Measurements from ENCODE around the gene TRIM71.
"Not testable (repeated sequence)": the region's sequence is repeated elsewhere in the genome, so short reads cannot be mapped to it uniquely, and the experiment has no call there.

TRIM71 gene

DNA sequence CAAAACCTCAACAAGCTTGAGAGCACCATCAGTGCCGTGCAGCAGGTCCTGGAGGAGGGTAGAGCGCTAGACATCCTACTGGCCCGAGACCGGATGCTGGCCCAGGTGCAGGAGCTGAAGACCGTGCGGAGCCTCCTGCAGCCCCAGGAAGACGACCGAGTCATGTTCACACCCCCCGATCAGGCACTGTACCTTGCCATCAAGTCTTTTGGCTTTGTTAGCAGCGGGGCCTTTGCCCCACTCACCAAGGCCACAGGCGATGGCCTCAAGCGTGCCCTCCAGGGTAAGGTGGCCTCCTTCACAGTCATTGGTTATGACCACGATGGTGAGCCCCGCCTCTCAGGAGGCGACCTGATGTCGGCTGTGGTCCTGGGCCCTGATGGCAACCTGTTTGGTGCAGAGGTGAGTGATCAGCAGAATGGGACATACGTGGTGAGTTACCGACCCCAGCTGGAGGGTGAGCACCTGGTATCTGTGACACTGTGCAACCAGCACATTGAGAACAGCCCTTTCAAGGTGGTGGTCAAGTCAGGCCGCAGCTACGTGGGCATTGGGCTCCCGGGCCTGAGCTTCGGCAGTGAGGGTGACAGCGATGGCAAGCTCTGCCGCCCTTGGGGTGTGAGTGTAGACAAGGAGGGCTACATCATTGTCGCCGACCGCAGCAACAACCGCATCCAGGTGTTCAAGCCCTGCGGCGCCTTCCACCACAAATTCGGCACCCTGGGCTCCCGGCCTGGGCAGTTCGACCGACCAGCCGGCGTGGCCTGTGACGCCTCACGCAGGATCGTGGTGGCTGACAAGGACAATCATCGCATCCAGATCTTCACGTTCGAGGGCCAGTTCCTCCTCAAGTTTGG, 72.9 kb downstream of the TRIM71 start:
- peaks cover 10% of the 10 kb centered on the region for H3K4me1 ChIP-seq (ENCODE audit: control insufficient read depth, insufficient read depth, low read length)
- no peaks in the 10 kb centered on the region for H3K9me3 ChIP-seq (ENCODE audit: control insufficient read depth, low read length)
- H3K9ac ChIP-seq (ENCODE audit: low read length): no peak overlapping the region
- H3K36me3 ChIP-seq (ENCODE audit: control insufficient read depth, insufficient read depth, low read length): no peaks in the 10 kb centered on the region
- H3K27me3 ChIP-seq (ENCODE audit: control insufficient read depth, insufficient read depth, low read length): no peaks in the 10 kb centered on the region
- no peak overlapping the region for H3K4me3 ChIP-seq (ENCODE audit: low read length)

- peaks cover 3% of the 10 kb centered on the region for H3K4me1 ChIP-seq (ENCODE audit: control insufficient read depth, insufficient read depth, low read length)
- no peaks in the 10 kb centered on the region for H3K27me3 ChIP-seq (ENCODE audit: control insufficient read depth, insufficient read depth, low read length)
- no peaks in the 10 kb centered on the region for H3K9me3 ChIP-seq (ENCODE audit: control insufficient read depth, low read length)
- H3K36me3 ChIP-seq (ENCODE audit: control insufficient read depth, insufficient read depth, low read length): no peaks in the 10 kb centered on the region
- H3K9ac ChIP-seq (ENCODE audit: low read length): no peak overlapping the region
- no peak overlapping the region for H3K4me3 ChIP-seq (ENCODE audit: low read length)
Measured at GRCh38 chr3:32891365-32891764, 73.6 kb downstream of the TRIM71 start.

DNA sequence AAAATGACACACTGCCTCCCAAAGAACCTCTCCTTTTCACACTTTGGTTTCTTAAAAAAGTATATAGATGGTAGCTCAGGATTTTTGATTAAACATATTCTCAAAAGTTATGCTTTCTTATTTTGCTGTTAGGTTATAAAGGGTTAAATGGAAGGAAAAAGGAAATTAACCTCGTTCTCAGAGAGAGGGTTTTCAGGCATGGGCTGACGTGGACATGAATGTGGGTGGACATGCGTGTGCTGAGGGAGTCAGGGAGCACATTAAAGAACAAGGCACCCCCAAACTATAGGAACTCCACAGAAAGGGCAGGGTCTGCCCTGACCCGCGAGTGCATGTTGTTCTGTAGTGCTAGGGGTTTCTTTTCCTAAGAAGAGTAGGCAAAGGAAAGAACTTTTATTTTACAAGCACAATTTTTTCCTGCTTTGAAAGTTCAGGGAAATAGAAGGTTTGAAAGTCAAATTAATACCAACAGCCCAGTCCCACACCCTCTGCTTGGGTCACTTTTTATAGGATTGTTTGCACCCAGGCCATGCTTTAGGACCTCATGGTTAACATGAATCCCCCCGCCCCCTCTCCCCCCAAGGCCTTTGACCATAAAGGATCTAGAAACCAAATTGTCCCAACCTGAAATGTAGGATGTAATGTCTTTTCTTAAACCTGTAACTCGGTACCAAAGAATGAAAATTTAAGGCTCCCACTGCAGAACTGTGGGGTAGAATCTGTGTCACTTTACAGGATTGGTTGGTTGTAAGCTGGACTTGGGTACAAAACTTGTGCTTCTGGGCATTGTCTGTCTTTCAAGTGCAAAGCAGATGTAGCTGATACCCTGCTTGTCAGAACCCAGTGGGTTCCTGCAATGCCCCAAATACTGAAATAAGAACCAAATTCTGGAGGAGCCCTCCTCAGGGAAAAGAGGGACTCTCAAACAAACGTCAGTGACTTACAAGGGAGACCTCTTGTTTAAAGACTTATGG, 75.1 kb downstream of the TRIM71 start:
- no peaks in the 10 kb centered on the region for H3K9me3 ChIP-seq (ENCODE audit: control insufficient read depth, low read length)
- no peaks in the 10 kb centered on the region for H3K36me3 ChIP-seq (ENCODE audit: control insufficient read depth, insufficient read depth, low read length)
- H3K4me3 ChIP-seq (ENCODE audit: low read length): no peak overlapping the region
- H3K4me1 ChIP-seq (ENCODE audit: control insufficient read depth, insufficient read depth, low read length): no peaks in the 10 kb centered on the region
- H3K9ac ChIP-seq (ENCODE audit: low read length): no peak overlapping the region
- H3K27me3 ChIP-seq (ENCODE audit: control insufficient read depth, insufficient read depth, low read length): no peaks in the 10 kb centered on the region

DNA sequence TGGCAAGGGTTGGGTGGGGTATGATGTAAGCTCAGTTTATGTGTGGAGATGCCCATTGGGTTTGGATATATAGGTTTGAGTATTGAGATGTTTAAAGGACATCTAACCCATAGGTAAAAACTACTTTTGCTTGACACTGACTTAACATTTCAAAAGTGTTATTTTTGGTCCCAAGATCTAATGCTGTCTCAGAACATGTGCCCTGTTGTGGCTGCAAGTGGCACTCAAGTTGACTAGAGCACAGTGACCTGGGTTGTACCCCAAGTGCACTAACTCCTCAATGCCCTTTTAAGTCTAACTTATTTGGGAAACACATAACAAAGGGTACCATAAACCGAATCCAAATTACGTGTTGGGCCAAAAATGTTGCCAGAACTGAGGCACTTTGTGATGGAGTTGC, 77.2 kb downstream of the TRIM71 start:
- H3K36me3 ChIP-seq (ENCODE audit: control insufficient read depth, insufficient read depth, low read length): no peaks in the 10 kb centered on the region
- no peaks in the 10 kb centered on the region for H3K9me3 ChIP-seq (ENCODE audit: control insufficient read depth, low read length)
- no peak overlapping the region for H3K4me3 ChIP-seq (ENCODE audit: low read length)
- H3K4me1 ChIP-seq (ENCODE audit: control insufficient read depth, insufficient read depth, low read length): no peaks in the 10 kb centered on the region
- H3K27me3 ChIP-seq (ENCODE audit: control insufficient read depth, insufficient read depth, low read length): peaks cover 5% of the 10 kb centered on the region
- H3K9ac ChIP-seq (ENCODE audit: low read length): no peak overlapping the region

DNA sequence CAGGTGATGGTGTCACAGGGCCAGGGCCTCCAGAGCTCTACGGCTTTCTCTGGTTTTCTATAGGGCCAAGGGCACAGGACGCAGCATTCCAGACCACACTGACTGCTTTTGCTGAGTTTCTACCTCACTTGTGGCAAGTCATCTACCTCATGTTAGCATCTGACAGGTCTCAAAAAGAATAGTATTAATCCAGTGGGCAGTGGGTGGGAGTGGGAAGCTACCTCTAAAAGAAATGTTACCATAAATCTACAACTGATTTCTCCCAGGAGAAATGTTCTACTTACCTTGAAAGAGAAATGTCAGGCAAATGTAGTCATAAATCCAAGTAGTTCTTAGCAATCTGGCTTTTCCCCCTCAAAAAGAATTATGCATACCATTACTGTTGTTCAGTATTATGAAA, 77.9 kb downstream of the TRIM71 start:
- Histone ChIP-seq H3K9me3 (ENCODE audit: control insufficient read depth, low read length) (no peaks in the 10 kb centered on the region), H3K4me3 (ENCODE audit: low read length) (no peak overlapping the region), H3K36me3 (ENCODE audit: control insufficient read depth, insufficient read depth, low read length) (no peaks in the 10 kb centered on the region), H3K4me1 (ENCODE audit: control insufficient read depth, insufficient read depth, low read length) (no peaks in the 10 kb centered on the region), H3K9ac (ENCODE audit: low read length) (no peak overlapping the region), H3K27me3 (ENCODE audit: control insufficient read depth, insufficient read depth, low read length) (peaks cover 5% of the 10 kb centered on the region)

GRCh38 chr3:32896143-32896542, 78.3 kb downstream of the TRIM71 start:
- Histone ChIP-seq H3K4me3 (ENCODE audit: low read length) (no peak overlapping the region), H3K9me3 (ENCODE audit: control insufficient read depth, low read length) (no peaks in the 10 kb centered on the region), H3K27me3 (ENCODE audit: control insufficient read depth, insufficient read depth, low read length) (peaks cover 5% of the 10 kb centered on the region), H3K4me1 (ENCODE audit: control insufficient read depth, insufficient read depth, low read length) (no peaks in the 10 kb centered on the region), H3K36me3 (ENCODE audit: control insufficient read depth, insufficient read depth, low read length) (no peaks in the 10 kb centered on the region), H3K9ac (ENCODE audit: low read length) (no peak overlapping the region)

- no peak overlapping the region for H3K4me3 ChIP-seq (ENCODE audit: low read length)
- peaks cover 5% of the 10 kb centered on the region for H3K27me3 ChIP-seq (ENCODE audit: control insufficient read depth, insufficient read depth, low read length)
- no peaks in the 10 kb centered on the region for H3K4me1 ChIP-seq (ENCODE audit: control insufficient read depth, insufficient read depth, low read length)
- no peaks in the 10 kb centered on the region for H3K36me3 ChIP-seq (ENCODE audit: control insufficient read depth, insufficient read depth, low read length)
- H3K9ac ChIP-seq (ENCODE audit: low read length): no peak overlapping the region
- no peaks in the 10 kb centered on the region for H3K9me3 ChIP-seq (ENCODE audit: control insufficient read depth, low read length)
Measured at GRCh38 chr3:32897001-32897601, 79.3 kb downstream of the TRIM71 start.

- no peaks in the 10 kb centered on the region for H3K4me1 ChIP-seq (ENCODE audit: control insufficient read depth, insufficient read depth, low read length)
- H3K4me3 ChIP-seq (ENCODE audit: low read length): no peak overlapping the region
- no peaks in the 10 kb centered on the region for H3K36me3 ChIP-seq (ENCODE audit: control insufficient read depth, insufficient read depth, low read length)
- peaks cover 5% of the 10 kb centered on the region for H3K27me3 ChIP-seq (ENCODE audit: control insufficient read depth, insufficient read depth, low read length)
- H3K9ac ChIP-seq (ENCODE audit: low read length): no peak overlapping the region
- no peaks in the 10 kb centered on the region for H3K9me3 ChIP-seq (ENCODE audit: control insufficient read depth, low read length)
Measured at GRCh38 chr3:32897981-32898623, 80.3 kb downstream of the TRIM71 start.

- peaks cover 5% of the 10 kb centered on the region for H3K27me3 ChIP-seq (ENCODE audit: control insufficient read depth, insufficient read depth, low read length)
- H3K4me1 ChIP-seq (ENCODE audit: control insufficient read depth, insufficient read depth, low read length): no peaks in the 10 kb centered on the region
- no peak overlapping the region for H3K9ac ChIP-seq (ENCODE audit: low read length)
- no peaks in the 10 kb centered on the region for H3K9me3 ChIP-seq (ENCODE audit: control insufficient read depth, low read length)
- H3K4me3 ChIP-seq (ENCODE audit: low read length): no peak overlapping the region
- H3K36me3 ChIP-seq (ENCODE audit: control insufficient read depth, insufficient read depth, low read length): no peaks in the 10 kb centered on the region
Measured at GRCh38 chr3:32899265-32899664, 81.5 kb downstream of the TRIM71 start.

DNA sequence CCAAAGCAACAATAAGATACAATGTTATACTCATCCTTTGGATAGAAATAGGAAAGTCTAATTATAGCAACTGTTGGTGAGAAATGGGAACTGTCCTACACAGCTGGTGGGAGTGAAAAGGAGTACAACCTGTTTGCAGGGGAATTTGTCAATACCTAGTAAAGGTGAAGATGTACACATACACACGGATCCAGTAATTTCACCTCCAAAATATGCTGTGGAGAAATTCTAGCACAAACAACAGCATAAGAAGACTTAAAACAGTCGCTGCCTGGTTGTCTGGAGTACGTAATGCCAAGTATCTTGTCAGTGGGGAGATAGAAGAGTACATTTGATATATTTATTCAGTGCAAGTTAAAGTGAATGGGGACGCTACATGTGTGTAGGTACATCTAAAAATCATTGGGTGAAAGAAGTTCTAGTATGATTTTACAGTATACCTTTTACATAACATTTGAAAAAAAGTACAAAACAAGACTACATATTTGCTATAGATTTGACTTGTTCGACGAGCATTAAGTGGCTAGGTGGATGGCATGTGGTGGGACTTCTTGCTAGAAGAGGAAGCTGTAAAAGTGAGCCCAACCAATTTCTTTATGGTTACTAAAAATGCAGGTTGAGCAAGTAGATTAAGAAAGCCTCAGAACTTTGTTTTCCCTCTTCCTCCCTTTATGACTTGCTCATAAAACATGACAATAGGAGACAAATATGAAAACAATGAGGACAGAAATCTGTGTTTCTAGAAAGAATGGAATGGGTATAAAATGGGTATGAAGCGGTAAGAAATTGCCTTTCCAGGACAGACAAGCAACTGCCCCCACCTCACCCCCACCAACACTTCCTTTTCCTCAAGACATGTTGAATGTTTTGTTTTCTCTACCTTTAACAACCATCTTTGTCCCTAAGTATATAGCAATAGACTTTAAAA, 83.5 kb downstream of the TRIM71 start:
- no peaks in the 10 kb centered on the region for H3K4me1 ChIP-seq (ENCODE audit: control insufficient read depth, insufficient read depth, low read length)
- no peaks in the 10 kb centered on the region for H3K9me3 ChIP-seq (ENCODE audit: control insufficient read depth, low read length)
- H3K4me3 ChIP-seq (ENCODE audit: low read length): no peak overlapping the region
- H3K27me3 ChIP-seq (ENCODE audit: control insufficient read depth, insufficient read depth, low read length): peaks cover 5% of the 10 kb centered on the region
- no peaks in the 10 kb centered on the region for H3K36me3 ChIP-seq (ENCODE audit: control insufficient read depth, insufficient read depth, low read length)
- no peak overlapping the region for H3K9ac ChIP-seq (ENCODE audit: low read length)

- H3K27me3 ChIP-seq (ENCODE audit: control insufficient read depth, insufficient read depth, low read length); H3K36me3 ChIP-seq (ENCODE audit: control insufficient read depth, insufficient read depth, low read length); H3K4me1 ChIP-seq (ENCODE audit: control insufficient read depth, insufficient read depth, low read length); H3K9ac ChIP-seq (ENCODE audit: low read length); H3K4me3 ChIP-seq (ENCODE audit: low read length); H3K9me3 ChIP-seq (ENCODE audit: control insufficient read depth, low read length): not testable (repeated sequence)
Measured at GRCh38 chr3:32902887-32903371, 85.1 kb downstream of the TRIM71 start.

All from mucosa of stomach (tissue), 1 donor.